Ectodermal cell (in vitro differentiated cells): ENCODE results near the gene HMX1.

Experiments used
- H3K27ac ChIP-seq: 2 replicates; pipeline ENCODE4 v1.7.0; 2013; ENCODE audit warnings: mild to moderate bottlenecking, low read depth, low read length; ENCODE audit not compliant: insufficient read depth, poor library complexity, severe bottlenecking
- H3K27me3 ChIP-seq: 2 replicates; pipeline ENCODE4 v1.7.0; 2013; ENCODE audit warnings: mild to moderate bottlenecking, low read length; ENCODE audit not compliant: insufficient read depth, control insufficient read depth, poor library complexity, severe bottlenecking
- H3K36me3 ChIP-seq: one replicate; pipeline ENCODE4 v1.7.0; 2013; ENCODE audit warnings: low read length; ENCODE audit not compliant: control insufficient read depth, insufficient read depth
- H3K4me1 ChIP-seq: one replicate; pipeline ENCODE4 v1.7.0; 2013; ENCODE audit warnings: low read length; ENCODE audit not compliant: control insufficient read depth, insufficient read depth
- H3K4me3 ChIP-seq: 2 replicates; pipeline ENCODE4 v1.7.0; 2013; ENCODE audit warnings: low read depth, low read length, control low read depth; ENCODE audit not compliant: insufficient read depth
- H3K9me3 ChIP-seq: 2 replicates; pipeline ENCODE4 v1.7.0; 2013; ENCODE audit warnings: mild to moderate bottlenecking, low read length, moderate library complexity; ENCODE audit not compliant: control insufficient read depth
- WGBS, 2 experiments: methylation state at CpG; one replicate each; pipeline ENCODE4 v1.1.7; 2013; ENCODE audit warnings: missing lambda C conversion rate in 2 of 2; 5-methylcytosine and 5-hydroxymethylcytosine counted together

Gene HMX1

DNA sequence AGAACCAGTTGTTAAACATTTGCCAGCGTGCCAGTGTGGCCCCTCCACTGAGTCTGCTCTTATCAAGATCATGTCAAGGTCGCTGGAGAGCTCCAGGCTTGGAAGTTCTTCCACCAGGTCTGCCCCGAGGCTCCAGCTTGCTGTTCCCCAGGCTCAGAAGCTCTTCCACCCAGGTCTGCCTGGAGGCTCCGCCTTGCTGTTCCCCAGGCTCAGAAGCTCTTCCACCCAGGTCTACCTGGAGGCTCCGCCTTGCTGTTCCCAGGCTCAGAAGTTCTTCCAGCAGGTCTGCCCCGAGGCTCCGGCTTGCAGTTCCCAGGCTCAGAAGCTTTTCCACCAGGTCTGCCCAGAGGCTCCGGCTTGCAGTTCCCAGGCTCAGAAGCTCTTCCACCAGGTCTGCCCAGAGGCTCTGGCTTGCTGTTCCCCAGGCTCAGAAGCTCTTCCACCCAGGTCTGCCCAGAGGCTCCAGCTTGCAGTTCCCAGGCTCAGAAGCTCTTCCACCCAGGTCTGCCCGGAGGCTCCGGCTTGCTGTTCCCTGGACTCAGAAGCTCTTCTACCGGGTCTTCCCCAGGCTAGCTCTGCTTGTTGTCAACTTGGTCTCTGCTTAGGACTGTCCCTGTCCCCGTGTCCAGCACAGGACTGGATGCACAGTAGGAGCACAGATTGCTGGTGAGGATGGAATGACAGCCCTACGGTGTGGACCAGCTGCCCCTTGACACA is 54.4 kb downstream of the HMX1 start:
- H3K9me3 ChIP-seq = no peaks in the 10 kb centered on the region
- H3K36me3 ChIP-seq = no peaks in the 10 kb centered on the region
- no peaks in the 10 kb centered on the region for H3K27me3 ChIP-seq
- WGBS, 2 experiments = 89 to 90% methylated on average over 13 of the region's 13 CpGs
- H3K4me1 ChIP-seq = peaks cover 4% of the 10 kb centered on the region
- no peak overlapping the region for H3K27ac ChIP-seq
- no peak overlapping the region for H3K4me3 ChIP-seq
